SU-DHL-6 (cell line): ENCODE measurements around the gene LIN28A.

Experiments
- EZH2phosphoT487 ChIP-seq: fragments of 200-600 bp; sonication (generic), shearing (Covaris generic); conservative IDR thresholded peaks from 2 replicates; pipeline ENCODE4 v1.6.1; 2018; ENCODE audit warnings: mild to moderate bottlenecking, antibody characterized with exemption, low read length, moderate library complexity, mixed read lengths
- TF ChIP-seq, protein P1 (sequence below): fragments of 200-600 bp; sonication (generic); IDR thresholded peaks from one replicate; pipeline ENCODE4 v1.5.1; 2017; ENCODE audit warnings: antibody characterized with exemption, mild to moderate bottlenecking, low read length, moderate library complexity; ENCODE audit not compliant: insufficient read depth, poor library complexity, severe bottlenecking

DNA sequence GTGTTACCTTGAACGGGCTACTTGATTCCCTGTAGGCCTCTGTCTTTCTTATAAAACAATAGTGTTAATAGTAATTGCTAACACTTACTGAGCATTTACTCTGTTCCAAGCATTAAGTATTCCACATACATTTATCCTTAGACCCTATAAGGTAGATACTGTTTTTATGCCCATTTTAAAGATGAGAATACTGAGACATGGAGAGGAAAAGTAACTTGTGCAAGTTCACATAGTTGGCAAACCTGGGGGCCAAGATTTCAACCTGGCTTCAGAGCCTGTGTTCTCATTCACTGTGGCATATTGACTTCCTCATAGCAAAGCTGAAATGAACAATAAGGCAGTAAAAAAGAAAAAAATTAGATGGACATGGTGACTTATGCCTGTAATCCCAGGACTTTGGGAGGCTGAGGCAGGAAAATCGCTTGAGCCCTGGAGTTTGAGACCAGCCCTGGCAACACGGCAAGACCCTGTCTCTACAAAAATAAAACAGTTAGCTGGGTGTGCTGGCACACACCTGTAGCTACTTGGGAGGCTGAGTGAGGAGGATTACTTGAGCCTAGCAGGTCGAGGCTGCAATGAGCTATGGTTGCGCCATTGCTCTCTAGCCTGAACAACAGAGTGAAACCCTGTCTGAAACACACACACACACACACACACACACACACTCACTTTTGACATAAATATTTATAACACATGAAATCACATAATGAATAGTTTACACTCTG lies 42.0 kb downstream of the LIN28A start:
- TF ChIP-seq, protein P1, sequence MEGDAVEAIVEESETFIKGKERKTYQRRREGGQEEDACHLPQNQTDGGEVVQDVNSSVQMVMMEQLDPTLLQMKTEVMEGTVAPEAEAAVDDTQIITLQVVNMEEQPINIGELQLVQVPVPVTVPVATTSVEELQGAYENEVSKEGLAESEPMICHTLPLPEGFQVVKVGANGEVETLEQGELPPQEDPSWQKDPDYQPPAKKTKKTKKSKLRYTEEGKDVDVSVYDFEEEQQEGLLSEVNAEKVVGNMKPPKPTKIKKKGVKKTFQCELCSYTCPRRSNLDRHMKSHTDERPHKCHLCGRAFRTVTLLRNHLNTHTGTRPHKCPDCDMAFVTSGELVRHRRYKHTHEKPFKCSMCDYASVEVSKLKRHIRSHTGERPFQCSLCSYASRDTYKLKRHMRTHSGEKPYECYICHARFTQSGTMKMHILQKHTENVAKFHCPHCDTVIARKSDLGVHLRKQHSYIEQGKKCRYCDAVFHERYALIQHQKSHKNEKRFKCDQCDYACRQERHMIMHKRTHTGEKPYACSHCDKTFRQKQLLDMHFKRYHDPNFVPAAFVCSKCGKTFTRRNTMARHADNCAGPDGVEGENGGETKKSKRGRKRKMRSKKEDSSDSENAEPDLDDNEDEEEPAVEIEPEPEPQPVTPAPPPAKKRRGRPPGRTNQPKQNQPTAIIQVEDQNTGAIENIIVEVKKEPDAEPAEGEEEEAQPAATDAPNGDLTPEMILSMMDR: no peak
- TF ChIP-seq EZH2phosphoT487: no peak
